ENCODE results near the gene CDK8.

DNA sequence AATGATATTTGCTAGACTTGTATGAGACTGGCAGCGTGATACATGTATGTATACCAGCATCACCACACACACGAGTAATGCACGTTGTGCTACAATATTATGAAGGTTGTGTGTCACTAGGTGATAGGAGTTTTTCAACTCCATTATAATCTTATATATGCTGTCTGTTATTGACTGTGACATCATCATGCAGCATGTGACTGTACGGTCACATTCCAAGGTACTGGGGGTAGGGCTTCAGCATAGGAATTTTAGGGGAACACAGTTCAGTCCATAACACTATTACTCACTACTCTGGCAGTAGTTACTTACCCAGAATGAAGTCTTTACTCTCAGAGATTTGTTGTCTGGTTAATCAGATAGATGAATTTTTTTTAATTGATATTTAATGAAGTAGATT is 91.1 kb downstream of the CDK8 start:
- TF ChIP-seq, protein P1, sequence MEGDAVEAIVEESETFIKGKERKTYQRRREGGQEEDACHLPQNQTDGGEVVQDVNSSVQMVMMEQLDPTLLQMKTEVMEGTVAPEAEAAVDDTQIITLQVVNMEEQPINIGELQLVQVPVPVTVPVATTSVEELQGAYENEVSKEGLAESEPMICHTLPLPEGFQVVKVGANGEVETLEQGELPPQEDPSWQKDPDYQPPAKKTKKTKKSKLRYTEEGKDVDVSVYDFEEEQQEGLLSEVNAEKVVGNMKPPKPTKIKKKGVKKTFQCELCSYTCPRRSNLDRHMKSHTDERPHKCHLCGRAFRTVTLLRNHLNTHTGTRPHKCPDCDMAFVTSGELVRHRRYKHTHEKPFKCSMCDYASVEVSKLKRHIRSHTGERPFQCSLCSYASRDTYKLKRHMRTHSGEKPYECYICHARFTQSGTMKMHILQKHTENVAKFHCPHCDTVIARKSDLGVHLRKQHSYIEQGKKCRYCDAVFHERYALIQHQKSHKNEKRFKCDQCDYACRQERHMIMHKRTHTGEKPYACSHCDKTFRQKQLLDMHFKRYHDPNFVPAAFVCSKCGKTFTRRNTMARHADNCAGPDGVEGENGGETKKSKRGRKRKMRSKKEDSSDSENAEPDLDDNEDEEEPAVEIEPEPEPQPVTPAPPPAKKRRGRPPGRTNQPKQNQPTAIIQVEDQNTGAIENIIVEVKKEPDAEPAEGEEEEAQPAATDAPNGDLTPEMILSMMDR (IDR thresholded peaks at IDR 0.05) = no peak
- no peak for TF ChIP-seq POLR2AphosphoS5 (IDR thresholded peaks at IDR 0.05; ENCODE audit: insufficient read depth in 1 of 2, low read depth in 1 of 2)

Data from vagina (tissue), 2 donors.